ENCODE data around the gene TRERF1.
"Not testable (repeated sequence)": the region's sequence is repeated elsewhere in the genome, so short reads cannot be mapped to it uniquely, and the experiment has no call there.

The TRERF1 gene

GRCh38 chr6:42482174-42482573 lies 30.4 kb upstream of the TRERF1 start:
- TF ChIP-seq CTCF (IDR thresholded peaks at IDR 0.05) = no peak
- DNase-seq (ENCODE audit: low spot score) = no peak
- H3K27ac ChIP-seq = no peak overlapping the region
- no peak overlapping the region for H3K4me3 ChIP-seq

- TF ChIP-seq CTCF (IDR thresholded peaks at IDR 0.05) = no peak
- no peak overlapping the region for H3K27ac ChIP-seq
- no peak for DNase-seq (ENCODE audit: low spot score)
- no peak overlapping the region for H3K4me3 ChIP-seq
Measured at GRCh38 chr6:42471714-42472113, 20.0 kb upstream of the TRERF1 start.

- TF ChIP-seq CTCF (IDR thresholded peaks at IDR 0.05) = no peak
- H3K4me3 ChIP-seq = no peak overlapping the region
- no peak overlapping the region for H3K27ac ChIP-seq
- DNase-seq (ENCODE audit: low spot score) = no peak
Measured at GRCh38 chr6:42471142-42471541, 19.4 kb upstream of the TRERF1 start.

GRCh38 chr6:42468273-42468672 lies 16.5 kb upstream of the TRERF1 start:
- Histone ChIP-seq H3K27ac (no peak overlapping the region), H3K4me3 (no peak overlapping the region)
- DNase-seq (ENCODE audit: low spot score) = no peak
- no peak for TF ChIP-seq CTCF (IDR thresholded peaks at IDR 0.05)

- Histone ChIP-seq H3K27ac (no peak overlapping the region), H3K4me3 (no peak overlapping the region)
- TF ChIP-seq CTCF (IDR thresholded peaks at IDR 0.05) = no peak
- no peak for DNase-seq (ENCODE audit: low spot score)
Measured at GRCh38 chr6:42467651-42468050, 15.9 kb upstream of the TRERF1 start.

- not testable (repeated sequence) for H3K27ac ChIP-seq; DNase-seq (ENCODE audit: low spot score)
Measured at GRCh38 chr6:42466470-42466869, 14.7 kb upstream of the TRERF1 start.

GRCh38 chr6:42462474-42462972 lies 10.8 kb upstream of the TRERF1 start:
- no peak for DNase-seq (ENCODE audit: low spot score)
- no peak for TF ChIP-seq CTCF (IDR thresholded peaks at IDR 0.05)
- no peak overlapping the region for H3K27ac ChIP-seq
- no peak overlapping the region for H3K4me3 ChIP-seq

More at GRCh38 chr6:42466470-42466869, 14.7 kb upstream of the TRERF1 start:
- H3K4me3 ChIP-seq = not testable (repeated sequence)

- no peak overlapping the region for H3K4me3 ChIP-seq
- no peak overlapping the region for H3K27ac ChIP-seq
- no peak for DNase-seq (ENCODE audit: low spot score)
- TF ChIP-seq CTCF (IDR thresholded peaks at IDR 0.05) = no peak
Measured at GRCh38 chr6:42460883-42461282, 9.2 kb upstream of the TRERF1 start.
